Parathyroid adenoma (tissue), 2 donors: Measurements from ENCODE around the gene FAM131B.

Experiments used
- H2AFZ ChIP-seq: fragments of 300-600 bp; sonication (generic); one replicate; pipeline ENCODE4 v1.7.0; 2017; ENCODE audit warnings: antibody characterized with exemption, mild to moderate bottlenecking
- H3K27ac ChIP-seq: fragments of 300-600 bp; sonication (generic); one replicate; pipeline ENCODE4 v1.7.0; 2017
- H3K27me3 ChIP-seq: fragments of 300-600 bp; sonication (generic); one replicate; pipeline ENCODE4 v1.7.0; 2017; ENCODE audit warnings: low read length; ENCODE audit not compliant: control insufficient read depth, insufficient read depth
- H3K36me3 ChIP-seq: fragments of 300-600 bp; sonication (generic); one replicate; pipeline ENCODE4 v1.7.0; 2017; ENCODE audit warnings: low read length; ENCODE audit not compliant: control insufficient read depth, insufficient read depth
- H3K4me1 ChIP-seq: fragments of 300-600 bp; sonication (generic); one replicate; pipeline ENCODE4 v1.7.0; 2017; ENCODE audit warnings: control low read depth
- H3K4me2 ChIP-seq: fragments of 300-600 bp; sonication (generic); one replicate; pipeline ENCODE4 v1.7.0; 2017; ENCODE audit warnings: low read length
- H3K4me3 ChIP-seq: fragments of 300-600 bp; sonication (generic); one replicate; pipeline ENCODE4 v1.7.0; 2017; ENCODE audit warnings: low read depth, low read length
- H3K79me2 ChIP-seq: fragments of 300-600 bp; sonication (generic); one replicate; pipeline ENCODE4 v1.7.0; 2017; ENCODE audit warnings: control low read depth
- H3K9ac ChIP-seq: fragments of 300-600 bp; sonication (generic); one replicate; pipeline ENCODE4 v1.7.0; 2017; ENCODE audit warnings: mild to moderate bottlenecking
- H3K9me3 ChIP-seq: fragments of 300-600 bp; sonication (generic); one replicate; pipeline ENCODE4 v1.7.0; 2017; ENCODE audit warnings: low read length; ENCODE audit not compliant: control insufficient read depth
- CTCF ChIP-seq: fragments of 300-600 bp; sonication (generic); IDR thresholded peaks from one replicate; pipeline ENCODE4 v1.7.0; 2017; ENCODE audit warnings: antibody characterized with exemption, mild to moderate bottlenecking
- donor health status: primary hyperparathyroidism.

FAM131B gene

GRCh38 chr7:143388051-143388450 is 25.5 kb upstream of the FAM131B start:
- Histone ChIP-seq H2AFZ (no peak overlapping the region), H3K9ac (no peak overlapping the region), H3K4me3 (no peak overlapping the region), H3K36me3 (no peaks in the 10 kb centered on the region), H3K27me3 (no peaks in the 10 kb centered on the region), H3K9me3 (no peaks in the 10 kb centered on the region), H3K79me2 (no peaks in the 10 kb centered on the region), H3K27ac (no peak overlapping the region), H3K4me1 (peaks cover 24% of the 10 kb centered on the region), H3K4me2 (no peak overlapping the region)
- TF ChIP-seq CTCF: no peak

- Histone ChIP-seq H3K36me3 (no peaks in the 10 kb centered on the region), H2AFZ (no peak overlapping the region), H3K4me1 (peaks cover 26% of the 10 kb centered on the region), H3K27me3 (no peaks in the 10 kb centered on the region), H3K4me3 (peak overlapping the region; percentile 25), H3K27ac (peak overlapping the region; percentile 54), H3K9me3 (no peaks in the 10 kb centered on the region), H3K9ac (no peak overlapping the region), H3K79me2 (peaks cover under 1% of the 10 kb centered on the region), H3K4me2 (peak overlapping the region; percentile 75)
- no peak for TF ChIP-seq CTCF
Observed at GRCh38 chr7:143387156-143387975, 24.9 kb upstream of the FAM131B start.

- Histone ChIP-seq H3K9me3 (no peaks in the 10 kb centered on the region), H3K36me3 (no peaks in the 10 kb centered on the region), H3K27ac (peak overlapping the region; percentile 54), H3K4me3 (peak overlapping the region; percentile 25), H3K9ac (no peak overlapping the region), H3K4me2 (peak overlapping the region; percentile 75), H3K4me1 (peaks cover 24% of the 10 kb centered on the region), H2AFZ (no peak overlapping the region), H3K27me3 (no peaks in the 10 kb centered on the region), H3K79me2 (peaks cover 5% of the 10 kb centered on the region)
- no peak for TF ChIP-seq CTCF
Observed at GRCh38 chr7:143385891-143386781, 23.6 kb upstream of the FAM131B start.

GRCh38 chr7:143384661-143385631 is 22.4 kb upstream of the FAM131B start:
- H3K27me3 ChIP-seq: no peaks in the 10 kb centered on the region
- H3K79me2 ChIP-seq: peaks cover 5% of the 10 kb centered on the region
- no peak overlapping the region for H2AFZ ChIP-seq
- TF ChIP-seq CTCF: no peak
- no peak overlapping the region for H3K9ac ChIP-seq
- no peaks in the 10 kb centered on the region for H3K9me3 ChIP-seq
- peaks cover 22% of the 10 kb centered on the region for H3K4me1 ChIP-seq
- H3K36me3 ChIP-seq: no peaks in the 10 kb centered on the region
- H3K4me2 ChIP-seq: peak overlapping the region; percentile 76
- H3K4me3 ChIP-seq: peak overlapping the region; percentile 89
- peak overlapping the region; percentile 2 for H3K27ac ChIP-seq
